Measurements from ENCODE around the gene WDR20.

DNA sequence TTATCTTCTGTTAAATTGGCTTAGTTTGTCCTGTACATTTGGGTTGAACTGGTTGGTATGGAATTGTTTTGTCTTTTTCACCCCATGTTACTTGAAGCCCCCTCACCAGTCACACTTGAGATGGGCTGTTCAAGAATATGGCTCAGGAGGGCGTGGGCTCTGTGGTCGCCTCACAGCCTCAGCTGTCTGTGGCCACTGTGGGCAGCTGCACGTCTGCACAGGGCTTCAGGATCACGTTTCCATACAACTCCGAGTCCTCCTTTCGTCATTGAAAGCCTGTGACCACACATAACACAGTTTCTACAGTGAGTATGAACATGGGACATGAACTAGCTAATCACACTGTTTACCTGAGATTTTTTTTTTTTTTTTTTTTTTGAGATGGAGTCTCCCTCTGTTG lies 84.0 kb downstream of the WDR20 start:
- TF ChIP-seq, protein P1, sequence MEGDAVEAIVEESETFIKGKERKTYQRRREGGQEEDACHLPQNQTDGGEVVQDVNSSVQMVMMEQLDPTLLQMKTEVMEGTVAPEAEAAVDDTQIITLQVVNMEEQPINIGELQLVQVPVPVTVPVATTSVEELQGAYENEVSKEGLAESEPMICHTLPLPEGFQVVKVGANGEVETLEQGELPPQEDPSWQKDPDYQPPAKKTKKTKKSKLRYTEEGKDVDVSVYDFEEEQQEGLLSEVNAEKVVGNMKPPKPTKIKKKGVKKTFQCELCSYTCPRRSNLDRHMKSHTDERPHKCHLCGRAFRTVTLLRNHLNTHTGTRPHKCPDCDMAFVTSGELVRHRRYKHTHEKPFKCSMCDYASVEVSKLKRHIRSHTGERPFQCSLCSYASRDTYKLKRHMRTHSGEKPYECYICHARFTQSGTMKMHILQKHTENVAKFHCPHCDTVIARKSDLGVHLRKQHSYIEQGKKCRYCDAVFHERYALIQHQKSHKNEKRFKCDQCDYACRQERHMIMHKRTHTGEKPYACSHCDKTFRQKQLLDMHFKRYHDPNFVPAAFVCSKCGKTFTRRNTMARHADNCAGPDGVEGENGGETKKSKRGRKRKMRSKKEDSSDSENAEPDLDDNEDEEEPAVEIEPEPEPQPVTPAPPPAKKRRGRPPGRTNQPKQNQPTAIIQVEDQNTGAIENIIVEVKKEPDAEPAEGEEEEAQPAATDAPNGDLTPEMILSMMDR (IDR thresholded peaks at IDR 0.05; ENCODE audit: low read depth, low read length, poor library complexity, severe bottlenecking): no peak
- no peak for TF ChIP-seq EZH2phosphoT487 (IDR thresholded peaks at IDR 0.05; ENCODE audit: borderline replicate concordance, low read length)
